ENCODE data around the gene OAF. TPM values are rescaled to one million over a fixed set of nuclear protein-coding genes. Genes with fewer than 3 reads are reported as not detected.
"Not testable (repeated sequence)": the region's sequence is repeated elsewhere in the genome, so short reads cannot be mapped to it uniquely, and the experiment has no call there.

Gene OAF
- total RNA-seq, 3 donors from 2014 or later (not counting 1 experiment from before 2014, with no cell fraction given): 2.8 to 5.1 (median 3.8) TPM

GRCh38 chr11:120248551-120249278 is 37.9 kb downstream of the OAF start:
- no peaks in the 10 kb centered on the region for H3K9me3 ChIP-seq (ENCODE audit: control insufficient read depth, insufficient read depth, low read length)
- no peaks in the 10 kb centered on the region for H3K27me3 ChIP-seq (ENCODE audit: control insufficient read depth, insufficient read depth, low read length)
- Mint-ChIP-seq H3K4me1 (no peaks in the 10 kb centered on the region), H3K9me3 (no peaks in the 10 kb centered on the region), H3K27me3 (ENCODE audit: low read depth in 2 of 2) (peaks cover 18 to 44% of the 10 kb centered on the region in 2 donors), H3K4me3 (no peak overlapping the region), H3K36me3 (no peaks in the 10 kb centered on the region), H3K27ac (no peak overlapping the region)
- H3K4me3 ChIP-seq (ENCODE audit: low read length): no peak overlapping the region
- no peak for TF ChIP-seq CTCF (IDR thresholded peaks at IDR 0.05)
- H3K27ac ChIP-seq (ENCODE audit: low read length): no peak overlapping the region
- ATAC-seq (no peak), DNase-seq (no peak)
- intact Hi-C loops (cut with micrococcal nuclease): no loop called here
- H3K36me3 ChIP-seq (ENCODE audit: control insufficient read depth, insufficient read depth, low read length): no peaks in the 10 kb centered on the region
- 52% methylated on average over 9 of the region's 9 CpGs for WGBS (ENCODE audit: insufficient coverage)
- no peaks in the 10 kb centered on the region for H3K4me1 ChIP-seq (ENCODE audit: control insufficient read depth, insufficient read depth, low read length)

- no peaks in the 10 kb centered on the region for H3K27me3 ChIP-seq (ENCODE audit: control insufficient read depth, insufficient read depth, low read length)
- H3K4me1 ChIP-seq (ENCODE audit: control insufficient read depth, insufficient read depth, low read length): no peaks in the 10 kb centered on the region
- no peak for TF ChIP-seq CTCF (IDR thresholded peaks at IDR 0.05)
- WGBS (ENCODE audit: insufficient coverage): 60% methylated on average over 5 of the region's 8 CpGs
- H3K27ac Mint-ChIP-seq: no peak overlapping the region
- peaks cover 24 to 48% of the 10 kb centered on the region in 2 donors for H3K27me3 Mint-ChIP-seq (ENCODE audit: low read depth in 2 of 2)
- no peak overlapping the region for H3K4me3 Mint-ChIP-seq
- no peaks in the 10 kb centered on the region for H3K9me3 Mint-ChIP-seq
- H3K9me3 ChIP-seq (ENCODE audit: control insufficient read depth, insufficient read depth, low read length): no peaks in the 10 kb centered on the region
- no peak overlapping the region for H3K27ac ChIP-seq (ENCODE audit: low read length)
- intact Hi-C loops (cut with micrococcal nuclease): no loop called here
- no peak for DNase-seq
- H3K4me3 ChIP-seq (ENCODE audit: low read length): no peak overlapping the region
- H3K4me1 Mint-ChIP-seq: no peaks in the 10 kb centered on the region
- no peak for ATAC-seq
- H3K36me3 ChIP-seq (ENCODE audit: control insufficient read depth, insufficient read depth, low read length): no peaks in the 10 kb centered on the region
- no peaks in the 10 kb centered on the region for H3K36me3 Mint-ChIP-seq
Observed at GRCh38 chr11:120249279-120250262, 38.7 kb downstream of the OAF start.

DNA sequence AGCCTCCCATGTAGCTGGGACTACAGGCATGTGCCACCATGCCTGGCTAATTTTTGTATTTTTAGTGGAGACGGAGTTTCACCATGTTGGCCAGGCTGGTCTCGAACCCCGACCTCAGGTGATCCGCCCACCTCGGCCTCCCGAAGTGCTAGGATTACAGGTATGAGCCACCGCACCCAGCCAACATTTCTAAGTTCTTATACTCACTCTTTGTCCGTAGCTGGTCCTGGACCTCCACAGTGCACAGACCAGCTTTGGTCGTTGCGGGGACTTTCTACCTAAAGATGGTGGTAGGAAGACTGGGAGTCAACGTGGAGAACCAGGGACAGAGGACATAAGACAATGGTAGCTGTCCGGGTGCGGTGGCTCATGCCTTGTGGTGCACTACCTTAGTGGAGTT is 42.5 kb downstream of the OAF start:
- intact Hi-C loops (cut with micrococcal nuclease): not testable (repeated sequence)
- peaks cover 34 to 53% of the 10 kb centered on the region in 2 donors for H3K27me3 Mint-ChIP-seq (ENCODE audit: low read depth in 2 of 2)

More for the DNA sequence above, 42.5 kb downstream of the OAF start:
- H3K27ac Mint-ChIP-seq; H3K27me3 ChIP-seq (ENCODE audit: control insufficient read depth, insufficient read depth, low read length); H3K4me1 ChIP-seq (ENCODE audit: control insufficient read depth, insufficient read depth, low read length); H3K27ac ChIP-seq (ENCODE audit: low read length); H3K36me3 ChIP-seq (ENCODE audit: control insufficient read depth, insufficient read depth, low read length); H3K4me1 Mint-ChIP-seq; H3K4me3 ChIP-seq (ENCODE audit: low read length); H3K36me3 Mint-ChIP-seq; ATAC-seq; H3K4me3 Mint-ChIP-seq; H3K9me3 ChIP-seq (ENCODE audit: control insufficient read depth, insufficient read depth, low read length); DNase-seq; H3K9me3 Mint-ChIP-seq: not testable (repeated sequence)
- WGBS (ENCODE audit: insufficient coverage): 92% methylated on average over 13 of the region's 13 CpGs
